ENCODE results near the gene RNF25. TPM values are rescaled to one million over a fixed set of nuclear protein-coding genes. Genes with fewer than 3 reads are reported as not detected.

The RNF25 gene
- total RNA-seq, 2 donors from 2014 or later: 13.9 to 18.2 TPM

DNA sequence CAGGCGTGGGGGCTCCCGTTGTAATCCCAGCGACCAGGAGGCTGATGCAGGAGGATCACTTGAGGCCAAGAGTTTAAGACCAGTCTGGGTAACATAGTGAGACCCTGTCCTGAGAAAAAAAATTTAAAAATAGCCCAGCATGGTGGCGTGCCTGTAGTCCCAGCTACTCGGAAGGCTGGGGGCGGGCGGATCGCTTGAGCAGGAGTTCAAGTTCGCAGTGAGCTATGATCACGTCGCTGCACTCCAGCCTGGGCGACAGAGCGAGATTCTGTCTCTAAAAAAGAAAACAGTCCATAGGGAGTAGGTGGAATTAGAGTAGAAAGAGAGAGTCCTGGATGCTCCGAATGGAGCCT lies 38.5 kb upstream of the RNF25 start:
- peak overlapping the region; percentile 15 to 85 for H3K4me3 ChIP-seq
- no peaks in the 10 kb centered on the region for H3K27me3 ChIP-seq
- TF ChIP-seq, protein P1, sequence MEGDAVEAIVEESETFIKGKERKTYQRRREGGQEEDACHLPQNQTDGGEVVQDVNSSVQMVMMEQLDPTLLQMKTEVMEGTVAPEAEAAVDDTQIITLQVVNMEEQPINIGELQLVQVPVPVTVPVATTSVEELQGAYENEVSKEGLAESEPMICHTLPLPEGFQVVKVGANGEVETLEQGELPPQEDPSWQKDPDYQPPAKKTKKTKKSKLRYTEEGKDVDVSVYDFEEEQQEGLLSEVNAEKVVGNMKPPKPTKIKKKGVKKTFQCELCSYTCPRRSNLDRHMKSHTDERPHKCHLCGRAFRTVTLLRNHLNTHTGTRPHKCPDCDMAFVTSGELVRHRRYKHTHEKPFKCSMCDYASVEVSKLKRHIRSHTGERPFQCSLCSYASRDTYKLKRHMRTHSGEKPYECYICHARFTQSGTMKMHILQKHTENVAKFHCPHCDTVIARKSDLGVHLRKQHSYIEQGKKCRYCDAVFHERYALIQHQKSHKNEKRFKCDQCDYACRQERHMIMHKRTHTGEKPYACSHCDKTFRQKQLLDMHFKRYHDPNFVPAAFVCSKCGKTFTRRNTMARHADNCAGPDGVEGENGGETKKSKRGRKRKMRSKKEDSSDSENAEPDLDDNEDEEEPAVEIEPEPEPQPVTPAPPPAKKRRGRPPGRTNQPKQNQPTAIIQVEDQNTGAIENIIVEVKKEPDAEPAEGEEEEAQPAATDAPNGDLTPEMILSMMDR (IDR thresholded peaks at IDR 0.05): no peak
- peak overlapping the region in 1 of 2 donors; percentile 92 for H3K27ac ChIP-seq
- no peak for DNase-seq (ENCODE audit: low spot score)
- no peaks in the 10 kb centered on the region for H3K9me3 ChIP-seq
- H3K4me1 ChIP-seq: peaks cover 0 to 9% of the 10 kb centered on the region in 2 donors
- H3K36me3 ChIP-seq: no peaks in the 10 kb centered on the region

DNA sequence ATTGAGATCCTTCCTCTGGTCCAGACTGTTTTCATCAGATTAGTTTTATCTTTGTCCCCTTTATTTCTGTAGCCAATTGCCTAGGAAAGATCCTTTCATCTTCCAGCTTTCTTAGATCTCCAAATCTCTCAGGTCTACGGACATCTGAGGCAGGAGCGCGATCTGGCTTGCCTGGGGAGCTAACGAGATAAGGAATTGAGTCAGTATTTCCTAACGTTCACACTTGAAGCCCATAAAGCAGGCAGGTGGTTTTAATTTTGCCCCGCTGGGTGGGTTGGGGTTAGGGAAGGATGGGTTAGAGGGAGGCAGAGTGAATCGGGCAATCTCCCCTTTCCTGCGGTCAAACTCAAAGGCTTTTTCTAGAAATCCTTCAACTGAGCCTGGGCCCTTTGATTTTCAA lies 38.1 kb upstream of the RNF25 start:
- Histone ChIP-seq H3K4me1 (peaks cover 0 to 9% of the 10 kb centered on the region in 2 donors), H3K27ac (no peak overlapping the region), H3K9me3 (no peaks in the 10 kb centered on the region), H3K27me3 (no peaks in the 10 kb centered on the region), H3K4me3 (peak overlapping the region in 1 of 2 donors; percentile 85), H3K36me3 (no peaks in the 10 kb centered on the region)
- DNase-seq (ENCODE audit: low spot score): no peak
- TF ChIP-seq, protein P1 (IDR thresholded peaks at IDR 0.05): no peak

DNA sequence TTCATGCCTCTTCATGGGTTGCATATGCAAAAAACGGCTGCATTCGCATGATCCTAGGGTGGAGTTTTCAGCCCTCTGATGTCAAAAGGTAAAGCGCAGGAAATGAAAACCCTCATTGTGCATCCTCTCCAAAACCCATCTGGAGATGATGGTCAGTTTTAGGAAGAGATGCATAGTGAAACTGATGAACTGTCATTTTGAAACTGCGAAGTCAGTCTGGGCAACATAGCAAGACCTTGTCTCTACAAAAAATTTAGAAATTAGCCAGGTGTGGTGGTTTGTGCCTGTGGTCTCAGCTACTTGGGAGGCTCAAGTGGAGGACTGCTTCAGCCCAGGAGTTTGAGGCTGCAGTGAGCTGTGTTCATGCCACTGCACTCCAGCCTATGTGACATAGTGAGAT lies 36.3 kb upstream of the RNF25 start:
- peaks cover 0 to 4% of the 10 kb centered on the region in 2 donors for H3K4me1 ChIP-seq
- H3K4me3 ChIP-seq: no peak overlapping the region
- no peaks in the 10 kb centered on the region for H3K9me3 ChIP-seq
- H3K27me3 ChIP-seq: no peaks in the 10 kb centered on the region
- H3K36me3 ChIP-seq: no peaks in the 10 kb centered on the region
- no peak overlapping the region for H3K27ac ChIP-seq
- DNase-seq (ENCODE audit: low spot score): no peak
- TF ChIP-seq, protein P1 (IDR thresholded peaks at IDR 0.05): no peak

DNA sequence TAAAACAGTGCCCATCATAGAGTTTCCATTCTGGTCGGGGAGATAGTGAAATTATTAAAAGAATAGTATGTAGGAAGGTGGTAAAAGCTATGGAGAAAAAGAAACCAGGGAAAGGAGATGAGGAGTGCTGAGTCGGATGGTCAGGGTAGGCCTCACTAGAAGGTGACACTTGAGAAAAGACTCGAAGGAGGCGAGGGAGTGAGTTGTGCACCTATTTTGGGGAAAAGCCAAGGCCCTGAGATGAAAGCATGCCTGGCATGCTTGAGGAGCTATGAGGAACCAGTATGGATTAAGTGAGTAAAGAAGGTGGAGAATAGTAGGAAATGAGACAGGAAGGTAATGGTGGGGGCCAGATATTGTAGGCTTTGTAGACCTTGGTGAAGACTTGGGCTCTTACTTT lies 31.5 kb upstream of the RNF25 start:
- no peaks in the 10 kb centered on the region for H3K9me3 ChIP-seq
- DNase-seq (ENCODE audit: low spot score): no peak
- no peak overlapping the region for H3K4me3 ChIP-seq
- no peaks in the 10 kb centered on the region for H3K4me1 ChIP-seq
- TF ChIP-seq, protein P1 (IDR thresholded peaks at IDR 0.05): no peak
- no peak overlapping the region for H3K27ac ChIP-seq
- no peaks in the 10 kb centered on the region for H3K27me3 ChIP-seq
- H3K36me3 ChIP-seq: peaks cover 7% of the 10 kb centered on the region

DNA sequence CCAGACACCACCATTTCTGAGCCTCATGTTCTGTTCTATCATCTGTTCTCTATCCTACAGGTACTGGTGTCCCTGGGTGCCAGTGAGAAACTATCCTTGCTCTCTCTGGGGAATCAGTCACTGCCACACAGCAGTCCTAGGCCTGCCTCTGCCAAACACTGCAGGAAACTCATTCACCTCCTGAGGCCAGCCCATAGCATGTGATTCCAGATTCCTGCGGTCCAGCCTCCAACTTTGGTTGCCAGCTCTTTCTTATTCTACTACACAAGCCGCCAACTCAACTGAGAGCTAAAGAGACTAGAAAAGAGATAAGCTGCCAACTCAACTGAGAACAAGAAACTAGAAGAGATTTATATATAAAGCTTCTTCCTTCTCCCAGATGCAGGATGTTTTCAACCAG lies 30.0 kb upstream of the RNF25 start:
- Histone ChIP-seq H3K9me3 (no peaks in the 10 kb centered on the region), H3K27me3 (no peaks in the 10 kb centered on the region), H3K27ac (no peak overlapping the region), H3K4me3 (no peak overlapping the region), H3K36me3 (peaks cover 11% of the 10 kb centered on the region), H3K4me1 (no peaks in the 10 kb centered on the region)
- DNase-seq (ENCODE audit: low spot score): no peak
- TF ChIP-seq, protein P1 (IDR thresholded peaks at IDR 0.05): no peak

DNA sequence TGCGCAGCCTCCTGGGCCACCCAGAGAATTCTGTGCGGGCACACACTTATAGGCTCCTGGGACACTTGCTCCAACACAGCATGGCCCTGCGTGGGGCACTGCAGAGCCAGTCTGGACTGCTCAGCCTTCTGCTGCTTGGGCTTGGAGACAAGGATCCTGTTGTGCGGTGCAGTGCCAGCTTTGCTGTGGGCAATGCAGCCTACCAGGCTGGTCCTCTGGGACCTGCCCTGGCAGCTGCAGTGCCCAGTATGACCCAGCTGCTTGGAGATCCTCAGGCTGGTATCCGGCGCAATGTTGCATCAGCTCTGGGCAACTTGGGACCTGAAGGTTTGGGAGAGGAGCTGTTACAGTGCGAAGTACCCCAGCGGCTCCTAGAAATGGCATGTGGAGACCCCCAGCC lies 27.1 kb upstream of the RNF25 start:
- Histone ChIP-seq H3K27me3 (no peaks in the 10 kb centered on the region), H3K9me3 (no peaks in the 10 kb centered on the region), H3K4me3 (no peak overlapping the region), H3K27ac (no peak overlapping the region), H3K4me1 (no peaks in the 10 kb centered on the region), H3K36me3 (peaks cover 25% of the 10 kb centered on the region)
- no peak for DNase-seq (ENCODE audit: low spot score)
- TF ChIP-seq, protein P1 (IDR thresholded peaks at IDR 0.05): no peak
